Tongue (tissue), 2 donors: ENCODE measurements around the gene PPIL3. TPM values are rescaled to one million over a fixed set of nuclear protein-coding genes. Genes with fewer than 3 reads are reported as not detected.

Source experiments
- DNase-seq: peaks from one replicate; pipeline ENCODE4 v3.0.0-alpha.2; 2015
- total RNA-seq: library from RNA; depleted of rRNA; stranded (reverse); fragments of >200 nt; gene quantifications from one replicate; pipeline ENCODE4 v1.2.3, GENCODE V29; 2014

PPIL3 gene
- total RNA-seq, 1 donor from 2014 or later = 49.1 TPM

DNA sequence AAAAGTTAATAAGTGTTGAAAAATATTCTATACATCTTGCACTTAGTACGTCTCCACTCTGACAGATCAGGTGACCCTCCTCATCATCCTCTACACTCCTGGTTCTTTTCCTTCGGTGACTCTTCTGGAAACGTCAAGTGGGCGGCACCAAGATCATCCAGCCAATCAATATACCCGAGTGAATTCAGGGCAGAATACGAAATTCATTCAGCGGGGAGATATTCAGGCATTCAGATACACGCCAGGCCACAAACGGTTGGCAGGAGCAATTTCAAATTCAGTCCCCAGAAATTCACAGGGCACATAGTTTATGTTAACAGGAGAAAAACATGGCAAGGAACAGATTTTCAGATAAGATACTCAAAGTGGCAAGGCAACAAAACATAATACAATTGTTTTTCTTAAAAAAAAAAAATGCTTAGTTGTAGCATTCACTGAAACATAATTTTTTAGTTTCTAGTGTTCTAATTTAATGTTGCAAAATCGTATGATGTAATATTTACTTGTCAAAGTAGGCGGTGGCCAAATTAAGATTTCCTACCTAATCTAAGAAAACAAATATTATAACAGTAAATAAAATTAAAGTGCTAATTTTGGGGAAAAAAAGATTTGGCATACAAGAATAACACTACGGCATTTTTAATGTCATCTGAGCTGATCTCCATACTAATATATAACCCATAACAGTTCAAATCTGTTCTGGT, 28.6 kb downstream of the PPIL3 start:
- DNase-seq = no peak

DNA sequence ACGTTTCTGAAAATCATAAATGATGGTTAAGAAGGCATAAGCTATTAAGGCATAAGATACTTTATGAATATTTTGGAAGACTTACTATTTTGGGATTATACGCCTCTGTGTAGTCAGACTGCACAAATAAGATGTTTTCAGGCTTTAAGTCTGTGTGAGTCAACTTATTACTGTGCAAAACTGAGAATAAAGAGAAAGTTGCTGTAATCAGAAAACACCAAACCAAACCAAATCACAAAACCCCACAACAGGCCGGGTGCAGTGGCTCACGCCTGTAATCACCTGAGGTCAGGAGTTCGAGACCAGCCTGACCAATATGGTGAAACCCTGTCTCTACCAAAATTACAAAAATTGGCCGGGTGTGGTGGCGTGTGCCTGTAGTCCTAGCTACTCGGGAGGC, 32.1 kb downstream of the PPIL3 start:
- no peak for DNase-seq

DNA sequence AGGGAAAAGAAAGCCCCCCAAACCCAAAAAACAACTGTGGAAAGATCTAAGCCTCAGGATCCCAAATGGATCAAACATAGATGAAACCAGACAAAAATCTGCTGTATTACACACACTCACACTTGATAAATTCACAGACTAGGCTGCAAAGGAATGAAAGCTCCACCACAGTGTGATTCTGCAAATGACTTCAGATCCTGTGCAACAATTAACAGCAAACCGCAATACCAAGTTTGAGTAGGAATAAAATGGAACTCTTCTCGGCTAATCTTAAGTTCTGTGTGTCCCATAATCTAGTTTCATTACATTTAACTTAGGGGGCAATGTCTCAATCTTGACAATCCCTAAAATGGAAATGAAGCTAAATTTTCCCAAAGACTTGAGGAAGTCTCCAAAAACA, 36.3 kb downstream of the PPIL3 start:
- no peak for DNase-seq

GRCh38 chr2:200851398-200852248, 37.3 kb downstream of the PPIL3 start:
- no peak for DNase-seq

DNA sequence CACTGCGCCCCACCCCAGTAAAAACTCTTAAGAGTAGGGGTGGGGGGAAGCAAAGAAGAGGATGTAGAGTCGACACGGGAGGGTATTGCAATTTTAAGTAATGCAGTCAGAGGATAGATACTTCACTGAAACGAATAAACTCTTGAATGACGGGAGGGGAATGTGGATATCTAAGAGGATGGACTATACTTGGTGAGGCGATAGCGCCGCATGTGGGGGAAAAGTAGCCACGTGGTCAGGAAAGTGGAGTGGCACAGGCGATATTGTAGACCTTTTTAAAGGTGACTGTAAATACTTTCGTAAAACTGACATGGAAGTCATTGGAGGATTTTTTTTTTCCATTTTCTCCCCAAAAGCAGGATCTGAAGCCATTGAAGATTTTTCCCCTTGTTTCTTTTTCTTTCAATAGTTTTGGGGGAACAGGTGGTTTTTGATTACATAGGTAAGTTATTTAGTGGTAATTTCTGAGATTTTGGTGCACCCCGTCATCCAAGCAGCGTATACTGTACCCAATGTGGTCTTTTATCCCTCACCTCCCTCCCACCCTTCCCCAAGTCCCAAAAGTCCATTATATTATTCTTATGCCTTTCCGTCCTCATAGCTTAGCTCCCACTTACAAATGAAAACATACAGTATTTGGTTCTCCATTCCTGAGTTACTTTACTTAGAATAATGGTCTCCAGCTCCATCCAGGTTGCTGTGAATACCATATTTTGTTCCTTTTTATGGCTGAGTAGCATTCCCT, 38.2 kb downstream of the PPIL3 start:
- no peak for DNase-seq

DNA sequence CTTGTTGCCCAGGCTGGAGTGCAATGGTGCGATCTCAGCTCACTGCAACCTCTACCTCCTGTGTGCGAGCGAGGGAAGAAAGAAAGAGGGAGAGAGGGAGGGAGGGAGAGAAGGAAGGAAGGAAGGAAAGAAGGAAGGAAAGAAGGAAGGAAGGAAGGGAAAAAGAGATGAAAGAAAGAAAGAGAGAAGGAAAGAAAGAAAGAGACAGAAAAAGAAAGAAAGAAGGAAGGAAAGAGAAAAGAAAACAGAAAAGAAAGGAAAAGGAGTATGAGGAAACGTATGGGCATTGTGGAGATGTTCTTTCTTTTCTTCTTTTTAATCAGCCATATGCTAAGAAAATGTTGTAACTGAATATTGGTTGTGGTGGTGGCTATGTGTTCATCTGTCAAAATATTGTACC, 40.9 kb downstream of the PPIL3 start:
- no peak for DNase-seq

DNA sequence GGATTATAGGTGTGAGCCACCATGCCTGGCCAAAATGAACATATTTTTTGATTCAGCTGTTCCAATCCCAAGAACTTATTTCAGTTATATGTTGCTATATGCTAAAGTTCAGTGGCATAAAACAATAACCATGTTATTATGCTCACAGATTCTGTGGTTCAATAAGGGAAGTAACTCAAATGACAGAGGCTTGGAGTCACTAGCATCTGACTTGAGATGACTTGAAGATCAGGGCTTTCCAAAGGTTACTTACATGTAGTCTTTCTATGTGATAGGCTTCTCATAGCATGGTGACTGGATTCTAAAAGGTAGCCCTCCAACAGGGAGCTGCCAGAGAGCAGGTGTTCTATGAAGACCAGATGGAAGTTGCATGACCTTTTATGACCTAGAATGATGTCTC, 41.6 kb downstream of the PPIL3 start:
- no peak for DNase-seq

- no peak for DNase-seq
Observed at GRCh38 chr2:200845669-200846325, 43.1 kb downstream of the PPIL3 start.

GRCh38 chr2:200845194-200845593, 43.7 kb downstream of the PPIL3 start:
- no peak for DNase-seq

DNA sequence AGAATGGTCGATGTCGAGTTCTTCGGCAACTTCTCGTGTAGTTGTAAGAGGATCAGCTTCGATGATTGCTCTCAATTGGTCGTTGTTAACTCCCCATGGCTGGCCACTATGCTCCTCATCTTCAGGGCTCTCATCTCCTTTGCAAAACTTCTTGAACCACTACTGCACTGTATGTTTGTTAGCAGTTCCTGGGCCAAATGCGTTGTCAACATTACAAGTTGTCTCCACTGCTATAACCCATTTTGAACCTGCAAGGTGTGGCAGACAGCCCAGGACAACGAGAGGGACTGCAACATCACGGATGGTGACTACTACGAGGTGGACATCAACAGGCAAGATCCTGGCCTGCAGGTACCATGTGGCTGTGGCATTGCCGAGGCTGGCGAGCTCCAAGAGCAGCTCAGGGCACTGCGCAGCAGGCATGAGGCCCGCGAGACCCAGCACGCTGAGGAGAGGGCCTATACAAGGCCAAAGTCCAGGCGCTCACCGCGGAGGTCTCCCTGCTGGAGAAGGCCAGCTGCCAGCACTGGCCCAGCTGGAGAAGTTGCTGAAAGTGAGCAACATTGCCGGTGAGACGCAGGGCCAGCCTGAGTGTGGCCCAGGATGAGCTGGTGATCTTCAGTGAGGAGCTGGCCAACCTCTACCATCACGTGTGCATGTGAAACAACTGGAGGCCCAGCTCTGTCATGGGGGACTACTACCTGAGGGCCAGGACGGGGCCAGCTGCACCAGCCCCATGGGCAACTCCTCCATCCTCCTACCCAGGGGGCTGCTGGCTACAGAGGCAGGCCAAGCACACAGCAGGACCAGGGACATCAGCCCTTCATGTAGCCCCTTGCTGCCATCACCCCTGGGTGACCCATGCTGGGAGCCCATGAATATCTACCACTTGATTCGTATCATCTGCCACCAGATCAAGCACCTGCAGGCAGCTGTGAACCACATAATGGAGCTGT, 44.6 kb downstream of the PPIL3 start:
- no peak for DNase-seq

DNA sequence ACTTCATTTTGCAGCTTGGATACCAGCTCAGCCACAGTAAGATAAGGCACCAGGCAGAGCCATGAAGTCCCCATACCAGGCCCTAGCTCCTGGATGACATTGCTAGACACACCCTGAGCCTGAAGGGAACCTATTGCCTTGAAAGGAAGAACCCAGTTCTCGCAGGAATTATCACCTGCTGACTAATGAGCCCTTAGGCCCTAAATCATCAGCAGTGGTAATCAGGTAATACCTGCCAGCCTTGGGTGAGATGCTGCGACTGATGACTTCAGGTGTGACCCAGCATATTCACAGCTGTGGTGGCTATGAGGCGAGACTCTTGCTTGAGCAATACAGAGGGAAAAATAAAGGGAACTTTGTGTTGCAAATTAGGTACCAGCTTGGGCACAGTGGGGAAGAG, 49.4 kb downstream of the PPIL3 start:
- no peak for DNase-seq

- DNase-seq = no peak
Observed at GRCh38 chr2:200834701-200835100, 54.2 kb downstream of the PPIL3 start.

- no peak for DNase-seq
Observed at GRCh38 chr2:200829258-200829655, 59.6 kb downstream of the PPIL3 start.

GRCh38 chr2:200828572-200829257, 60.2 kb downstream of the PPIL3 start:
- no peak for DNase-seq

DNA sequence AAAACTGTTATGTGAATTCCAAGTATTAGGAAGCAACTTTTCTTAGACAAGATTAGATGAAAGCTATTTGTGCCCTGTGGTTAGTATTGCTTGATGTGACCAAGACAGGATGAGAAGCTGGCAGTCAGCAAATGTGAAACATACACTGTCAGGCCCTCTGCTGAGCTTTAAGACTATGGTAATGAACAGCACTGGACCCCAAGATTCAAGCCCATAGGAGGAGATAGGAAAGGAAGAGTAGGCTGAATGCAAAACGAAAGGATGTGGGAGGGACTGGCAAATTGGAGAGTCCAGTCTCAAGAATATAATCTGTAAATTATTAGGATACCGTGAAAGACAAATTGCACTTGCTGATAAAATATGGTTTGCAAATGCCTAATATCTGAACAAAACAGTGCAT, 60.8 kb downstream of the PPIL3 start:
- DNase-seq = no peak

GRCh38 chr2:200821686-200822245, 67.1 kb downstream of the PPIL3 start:
- no peak for DNase-seq
